Activated CD4-positive, alpha-beta T cell treated with anti-CD3 and anti-CD28 coated beads, Interleukin-2, amount 50 U/mL, for 4 hours (primary cell): ENCODE measurements around the gene NR5A2.

Experiments
- DNase-seq, 2 experiments: peaks; one replicate each; pipeline ENCODE4 v3.0.0-alpha.2; 2020

Gene NR5A2

DNA sequence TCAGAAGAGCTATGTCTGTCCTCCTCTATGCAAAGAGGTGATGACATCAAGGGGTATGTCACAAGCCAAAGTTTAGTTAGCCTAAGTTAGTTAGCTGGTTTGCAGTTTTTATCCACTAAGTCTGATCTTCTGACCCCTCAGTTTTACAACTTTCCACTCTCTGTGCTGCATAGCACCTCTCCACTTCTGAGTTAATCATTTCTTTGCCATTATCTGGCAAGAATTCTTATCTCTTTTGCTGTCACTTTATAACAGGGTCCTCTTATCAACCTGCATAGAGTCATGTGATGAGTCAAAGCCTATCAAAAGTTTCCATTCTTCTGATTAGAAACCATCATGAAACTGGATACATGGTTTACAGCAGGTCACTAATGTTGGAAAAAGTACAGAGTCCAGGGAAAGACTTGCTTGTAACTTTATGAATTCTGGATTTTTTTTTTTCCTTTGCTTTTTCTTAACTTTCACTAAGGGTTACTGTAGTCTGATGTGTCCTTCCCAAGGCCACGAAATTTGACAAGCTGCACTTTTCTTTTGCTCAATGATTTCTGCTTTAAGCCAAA, at the start of gene NR5A2:
Gene NR5A2, plus strand, starts transcription at position 447 of the 560 bp plus-strand sequence. CDS start 138 bp downstream, outside the sequence.
- no peak for DNase-seq

DNA sequence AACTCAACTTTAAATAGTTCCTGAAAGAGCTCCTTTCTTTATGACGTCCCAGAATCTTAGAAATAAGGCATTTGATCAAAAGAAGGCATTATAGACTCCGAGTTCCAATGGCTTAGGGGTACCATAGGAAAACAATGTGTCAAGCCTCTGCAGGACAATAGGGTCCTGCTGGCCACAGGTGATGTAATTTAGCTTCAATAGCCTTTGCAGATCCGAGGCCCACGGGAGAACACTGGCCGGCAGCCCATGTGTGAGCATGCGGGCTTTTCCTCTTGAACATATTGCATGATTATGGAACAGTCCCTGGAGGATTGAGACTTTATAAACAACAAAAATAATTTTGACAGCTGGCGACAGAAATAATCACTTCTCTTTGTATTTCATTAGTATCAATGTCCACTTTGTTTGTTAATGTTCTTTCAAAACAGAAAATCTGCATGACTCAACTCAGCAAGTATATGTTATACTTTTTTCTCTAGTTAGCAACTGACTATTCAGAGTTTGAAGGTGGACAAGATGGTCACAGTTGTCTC, 49.0 kb upstream of the NR5A2 start:
- DNase-seq: no peak

DNA sequence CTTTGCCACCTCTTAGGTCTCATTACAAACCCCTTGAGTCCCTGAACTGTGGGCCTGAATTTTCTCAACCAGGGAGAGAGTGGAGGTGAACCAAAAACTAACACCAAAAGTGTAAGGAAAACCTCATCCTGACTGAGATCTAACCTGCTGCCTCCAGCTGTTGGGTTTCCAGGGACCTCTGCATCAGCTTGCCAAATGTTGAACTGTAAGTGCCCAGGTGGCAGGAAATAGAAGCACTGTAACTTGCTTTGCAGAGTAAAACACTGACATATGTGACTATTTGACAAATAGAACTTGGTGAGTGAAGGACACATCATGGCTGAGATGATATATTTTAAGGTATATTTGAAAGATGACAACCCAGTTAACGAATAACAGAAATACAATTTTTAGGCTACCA, 48.4 kb upstream of the NR5A2 start:
- DNase-seq: no peak

DNA sequence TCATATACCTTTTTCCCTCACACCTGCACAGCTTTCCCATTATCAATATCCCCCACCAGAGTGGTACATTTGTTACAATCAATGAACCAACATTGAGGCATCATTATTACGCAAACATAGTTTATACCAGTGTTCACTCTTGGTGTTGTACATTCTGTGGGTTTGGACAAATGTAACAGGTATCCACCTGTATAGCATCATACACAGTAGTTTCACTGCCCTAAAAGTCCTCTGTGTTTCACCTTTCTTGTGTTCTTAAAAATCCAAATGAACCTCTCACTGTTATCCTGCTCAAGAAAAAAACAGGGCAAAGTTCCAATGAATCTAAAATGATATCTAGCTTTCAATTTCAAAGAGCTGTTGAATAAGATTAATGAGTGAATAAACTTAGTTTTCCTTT, 45.9 kb upstream of the NR5A2 start:
- no peak for DNase-seq

DNA sequence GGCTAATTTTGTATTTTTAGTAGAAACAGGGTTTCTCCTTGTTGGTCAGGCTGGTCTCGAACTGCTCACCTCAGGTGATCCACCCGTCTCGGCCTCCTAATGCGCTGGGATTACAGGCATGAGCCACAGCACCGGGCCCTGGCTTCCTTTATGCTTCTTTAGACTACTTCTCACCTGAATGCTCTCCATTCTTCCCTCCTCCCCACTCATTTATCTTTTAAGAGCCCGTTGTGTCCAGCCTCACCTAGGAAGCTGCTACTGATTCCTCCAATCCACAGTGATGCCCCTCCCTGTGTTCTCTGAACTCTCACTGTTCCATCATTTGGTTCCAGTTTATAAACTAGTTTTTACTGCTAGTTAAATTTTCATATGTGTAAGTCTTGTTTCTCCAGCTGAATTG, 44.9 kb upstream of the NR5A2 start:
- DNase-seq: no peak

DNA sequence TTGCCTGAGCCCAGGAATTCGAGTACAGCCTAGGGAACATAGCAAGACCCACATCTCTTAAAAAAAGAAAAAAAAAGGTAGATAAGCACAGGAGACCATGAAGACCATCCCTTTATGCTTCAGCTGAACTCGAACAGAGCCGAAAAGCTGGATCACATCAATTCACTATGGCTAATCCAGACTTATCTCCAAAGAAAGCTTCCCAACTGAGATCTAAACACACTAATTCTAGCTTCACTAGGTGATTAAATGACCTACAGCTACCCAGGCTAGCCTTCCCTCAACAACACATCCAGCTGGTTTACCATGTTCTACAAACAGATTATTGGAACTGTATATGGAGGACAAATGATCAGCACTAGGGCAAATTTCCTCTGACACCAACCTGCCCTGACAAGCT, 44.0 kb upstream of the NR5A2 start:
- no peak for DNase-seq

DNA sequence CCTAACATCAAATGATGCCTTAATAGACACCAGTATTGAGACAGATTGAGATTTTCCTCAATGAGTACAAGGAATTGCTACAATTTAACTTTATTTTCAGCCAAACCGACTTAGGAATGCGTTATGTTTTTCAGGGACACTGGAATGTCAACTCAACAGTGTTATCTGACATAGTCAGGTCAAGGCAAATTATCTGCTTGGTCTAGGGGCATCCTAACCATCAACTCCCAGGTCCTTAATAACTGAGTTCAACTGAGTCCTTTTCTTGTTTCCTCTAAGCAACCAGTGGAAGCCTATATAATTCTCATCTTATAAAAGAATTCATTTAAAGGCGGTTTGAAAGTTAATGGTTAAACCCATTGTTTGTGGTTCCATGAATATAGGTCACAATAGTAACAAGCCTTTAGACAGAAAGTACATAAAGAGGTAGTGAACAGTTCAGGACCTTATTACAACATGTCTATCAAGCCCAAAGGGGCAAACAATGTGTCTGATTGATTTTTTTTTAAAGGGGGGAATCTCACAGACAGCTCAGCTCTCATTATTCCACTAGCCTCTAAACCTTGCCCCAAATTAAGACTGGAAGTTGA, 32.3 kb upstream of the NR5A2 start:
- DNase-seq: no peak

DNA sequence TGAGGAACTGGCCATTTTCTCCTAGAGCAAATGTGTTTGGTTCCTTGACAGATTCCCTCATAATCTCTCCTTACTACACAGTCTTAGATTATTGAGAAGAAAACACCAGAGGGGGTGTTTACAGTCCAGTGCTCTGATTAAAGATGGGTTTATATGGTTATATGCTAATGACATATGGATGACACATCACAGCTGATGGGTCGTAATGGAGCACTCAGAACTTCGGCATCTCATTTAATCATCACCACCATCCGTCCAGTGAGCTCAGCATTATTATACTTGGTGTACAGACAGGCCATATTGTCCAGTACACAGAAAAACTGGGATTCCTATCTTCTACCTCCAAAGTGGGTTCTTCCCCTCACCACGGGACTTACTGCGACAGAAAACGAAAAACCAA, 22.3 kb upstream of the NR5A2 start:
- no peak for DNase-seq

DNA sequence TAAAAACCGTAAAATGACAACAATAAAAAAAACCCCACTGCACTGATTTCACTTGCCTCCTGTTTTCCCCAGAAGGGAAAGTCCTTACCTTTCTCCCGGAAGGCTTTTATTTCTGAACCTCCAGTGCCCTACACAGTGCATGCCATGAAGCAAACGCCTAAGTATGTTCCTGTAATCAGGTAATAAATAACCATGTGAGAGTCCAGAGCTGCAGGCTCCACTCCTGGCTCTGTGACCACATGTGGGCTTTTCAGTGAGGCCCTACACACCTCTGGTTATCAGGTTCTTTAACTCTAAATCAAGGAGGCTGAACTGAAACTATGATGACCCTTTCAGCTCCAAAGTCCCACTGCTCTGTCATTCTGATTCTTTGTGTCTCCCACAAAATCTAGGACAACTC, 20.8 kb upstream of the NR5A2 start:
- no peak for DNase-seq

DNA sequence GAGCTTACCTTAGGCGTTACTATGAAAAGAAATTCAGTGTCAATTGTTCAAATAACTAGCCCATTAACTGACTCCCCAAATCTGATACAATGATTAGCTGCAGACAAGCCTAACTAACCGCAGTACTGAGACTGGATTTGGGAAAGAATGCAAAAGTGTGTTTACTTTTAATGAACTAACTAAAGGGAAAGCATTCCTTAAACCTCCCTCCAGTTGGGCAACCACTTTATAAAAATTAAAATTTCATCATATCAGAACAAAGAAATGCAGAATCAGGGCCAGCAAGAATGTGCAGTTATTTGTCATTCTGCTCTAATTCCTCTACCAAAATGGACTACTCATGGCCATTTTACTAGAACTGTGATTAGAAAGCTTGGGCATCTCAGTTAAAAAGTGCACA, 11.7 kb upstream of the NR5A2 start:
- DNase-seq: no peak

DNA sequence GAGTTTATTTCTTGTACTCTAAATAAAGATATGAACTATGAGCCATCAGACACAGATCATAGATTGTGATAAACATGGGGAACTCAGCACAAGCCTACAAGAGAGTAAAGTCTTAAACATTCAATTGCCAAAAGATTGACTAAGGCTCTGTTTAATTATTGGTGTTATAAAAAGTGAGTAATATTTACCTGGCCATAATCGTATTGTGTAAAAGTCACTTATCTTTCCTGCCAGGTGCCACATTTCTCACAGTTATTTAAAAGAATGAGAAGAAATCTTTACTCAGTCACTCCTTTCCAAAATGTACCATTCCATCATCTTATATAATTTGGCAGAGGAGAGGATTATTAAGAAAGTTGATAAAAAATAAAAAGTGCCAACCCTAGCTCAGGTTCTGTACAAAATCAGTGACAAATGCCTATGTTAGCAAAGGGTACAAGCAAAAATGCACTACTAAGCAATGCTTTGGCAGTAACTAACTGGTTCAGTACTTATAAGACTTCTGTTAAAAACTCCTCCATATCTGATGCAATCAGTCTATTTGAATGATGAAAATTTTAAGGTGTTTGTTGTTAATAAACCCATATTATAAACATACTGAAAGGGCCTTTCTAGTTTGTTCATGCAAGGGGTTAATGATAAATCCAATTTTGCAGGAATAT, 5.8 kb upstream of the NR5A2 start:
- no peak for DNase-seq

DNA sequence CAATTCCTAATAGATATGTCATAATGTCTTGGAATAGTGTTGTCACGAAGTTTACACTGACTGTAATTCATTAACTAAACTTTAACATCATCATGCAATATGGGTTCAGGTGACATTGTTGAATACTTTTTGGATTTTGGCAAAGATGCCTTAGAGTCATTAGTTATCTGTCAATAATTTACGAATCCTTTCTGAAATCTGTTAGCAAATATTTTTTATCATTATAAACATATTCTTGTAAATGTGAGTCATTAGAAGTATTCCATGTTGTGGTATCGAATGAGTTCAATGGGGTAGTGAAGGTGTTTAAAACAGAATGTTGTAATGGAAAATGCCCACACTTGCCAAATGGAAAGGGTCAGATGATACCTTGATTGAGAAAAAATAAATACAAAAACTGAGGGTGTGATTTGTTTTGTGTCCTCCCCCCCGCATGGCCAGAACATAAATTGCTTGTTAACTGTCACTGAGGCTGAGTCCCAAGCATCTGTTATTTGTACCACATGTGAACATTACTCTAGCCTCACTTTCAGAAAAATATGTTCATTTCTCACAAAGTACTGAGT, 5.2 kb upstream of the NR5A2 start:
- DNase-seq: no peak

DNA sequence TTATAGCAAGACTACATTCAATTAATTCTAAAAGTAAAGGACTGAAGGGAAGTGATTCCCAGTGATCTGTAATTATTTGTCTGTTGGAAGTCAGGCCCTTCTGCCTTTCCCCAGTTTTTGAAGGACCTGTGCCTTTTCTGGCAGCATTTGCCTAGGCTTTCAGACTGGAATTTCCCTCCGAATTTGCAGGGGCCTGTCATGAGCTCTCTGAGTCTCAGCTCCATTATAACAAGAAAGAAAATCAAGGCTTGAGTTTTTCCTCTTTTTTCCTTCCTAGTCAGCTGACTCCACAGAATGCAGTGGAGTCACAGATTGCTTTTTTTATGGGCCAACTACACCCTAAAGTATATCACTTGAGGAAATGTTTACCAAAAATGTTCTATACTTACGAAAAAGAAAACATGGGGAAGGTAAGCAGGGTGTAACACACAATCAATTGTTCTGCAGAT, 1.1 kb downstream of the NR5A2 start:
- DNase-seq: no peak

DNA sequence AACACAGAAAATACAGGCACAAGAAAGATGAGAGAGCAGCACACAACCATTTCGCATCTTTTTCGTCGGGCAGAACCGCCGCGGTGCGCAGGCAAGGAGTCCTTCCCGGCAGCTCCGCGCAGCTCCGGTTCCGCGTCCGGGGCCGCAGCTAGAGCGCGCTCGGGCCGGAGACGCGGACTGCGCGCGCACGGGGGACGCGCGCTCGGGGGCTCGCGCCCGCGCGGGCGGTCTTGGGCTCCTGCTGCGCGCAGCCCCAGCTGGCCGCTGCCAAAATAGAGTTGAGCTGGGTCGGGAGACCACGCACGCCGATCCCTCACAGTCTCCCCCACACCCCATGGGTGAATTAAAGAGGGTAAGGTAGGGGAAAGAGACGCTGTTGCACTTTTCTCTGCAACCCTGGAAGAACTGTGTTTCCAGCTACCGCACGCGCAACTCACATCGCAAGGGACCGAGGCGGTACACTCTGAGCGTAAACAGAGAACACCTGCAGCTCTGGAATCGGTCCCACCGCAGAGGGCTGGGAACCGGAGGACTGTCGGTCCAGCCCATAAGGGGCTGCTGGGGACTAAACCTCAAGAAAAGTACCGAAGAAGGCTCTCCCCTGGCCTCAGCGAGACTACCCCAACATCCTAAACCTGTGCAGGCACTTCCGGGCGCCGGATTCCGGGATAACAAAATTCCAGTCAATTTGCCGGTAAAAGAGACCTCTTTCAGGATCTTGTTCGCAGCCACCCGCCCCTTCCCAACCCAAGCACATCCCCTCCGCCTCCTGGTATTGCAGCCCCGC, 1.7 kb downstream of the NR5A2 start:
- no peak for DNase-seq

DNA sequence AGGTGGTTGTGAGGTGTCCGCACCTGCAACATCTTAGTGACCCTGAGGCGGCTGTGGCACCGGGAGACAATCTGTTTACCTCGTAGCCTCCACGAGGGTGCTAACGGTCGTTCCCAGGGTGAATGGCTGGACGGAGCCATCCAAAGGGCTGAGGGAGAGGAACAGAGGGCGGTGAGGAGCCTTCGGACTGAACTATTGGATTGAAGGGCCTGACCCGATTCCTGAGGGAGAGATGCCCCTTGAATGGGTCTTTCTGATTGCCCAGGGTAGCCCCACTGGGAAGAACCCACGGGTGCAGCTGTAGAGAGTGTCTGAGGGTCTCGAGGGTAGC, 2.3 kb downstream of the NR5A2 start:
- DNase-seq: no peak

DNA sequence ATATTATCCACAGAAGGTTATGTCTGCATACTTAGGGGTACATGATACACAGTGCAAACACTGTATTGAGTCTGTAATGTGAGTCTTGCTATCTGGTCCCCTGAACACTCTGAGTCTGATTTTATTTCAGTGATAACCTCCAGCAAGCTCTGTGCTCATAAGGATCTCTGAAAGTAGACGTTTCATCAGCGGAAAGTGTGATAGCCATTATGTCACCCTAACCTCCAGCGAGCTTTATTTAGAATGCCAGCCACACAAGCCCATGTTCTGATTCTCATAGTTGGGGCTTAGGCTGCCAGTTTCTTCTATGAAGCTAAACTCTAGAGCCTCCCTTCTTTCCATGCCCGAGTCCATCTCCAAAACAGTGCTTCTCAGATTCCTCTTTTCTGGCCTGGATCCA, 3.3 kb downstream of the NR5A2 start:
- no peak for DNase-seq

DNA sequence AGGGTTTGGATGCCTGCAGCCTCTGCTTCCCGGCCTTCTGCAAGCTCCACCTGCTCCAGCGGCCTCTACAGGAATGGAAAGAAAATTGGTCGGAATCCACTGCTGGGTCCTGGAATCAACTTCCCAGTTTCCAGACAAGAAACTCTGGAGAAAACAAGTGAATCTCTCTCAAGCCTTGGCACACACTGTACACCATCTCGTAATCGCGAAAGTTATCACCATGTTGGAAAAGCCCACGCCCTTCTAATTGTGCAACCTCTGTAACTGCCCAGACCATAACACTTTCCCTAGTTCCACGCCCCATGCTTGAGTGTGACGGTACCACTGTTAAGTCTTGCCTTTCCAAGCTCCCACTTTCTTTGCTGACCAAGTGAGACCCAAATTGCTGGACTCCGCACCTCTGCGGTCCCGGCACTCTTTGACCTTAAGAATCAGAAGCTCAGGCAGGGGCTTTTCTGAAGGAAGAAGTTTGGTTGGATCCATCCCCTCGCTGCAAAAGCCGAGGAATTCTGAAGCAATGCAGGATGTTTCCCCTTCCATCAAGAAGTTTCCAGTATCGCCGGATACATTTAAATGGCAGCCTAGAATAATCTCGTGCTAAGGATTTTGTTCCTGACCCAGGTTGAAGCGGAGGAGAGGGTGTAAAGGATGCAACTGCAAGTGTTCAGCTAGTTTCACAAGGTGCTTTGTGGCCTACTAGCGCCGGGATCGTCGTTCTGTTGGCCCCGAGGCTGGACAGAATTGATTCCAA, 6.2 kb downstream of the NR5A2 start:
- DNase-seq: no peak

DNA sequence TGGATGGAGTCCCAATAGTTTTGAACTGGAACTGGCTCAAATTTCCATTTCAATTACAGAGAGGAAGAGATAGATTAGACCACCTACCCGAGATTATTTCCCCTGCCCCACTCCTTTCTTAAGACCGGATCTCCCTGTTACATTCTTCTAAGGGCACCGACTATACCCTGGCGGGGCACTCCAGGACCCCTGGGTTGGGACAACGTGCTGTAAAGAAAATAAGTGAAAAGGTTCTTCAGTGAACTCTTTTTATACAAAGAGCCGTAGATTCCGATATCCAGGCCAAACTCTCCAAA, 6.7 kb downstream of the NR5A2 start:
- no peak for DNase-seq

DNA sequence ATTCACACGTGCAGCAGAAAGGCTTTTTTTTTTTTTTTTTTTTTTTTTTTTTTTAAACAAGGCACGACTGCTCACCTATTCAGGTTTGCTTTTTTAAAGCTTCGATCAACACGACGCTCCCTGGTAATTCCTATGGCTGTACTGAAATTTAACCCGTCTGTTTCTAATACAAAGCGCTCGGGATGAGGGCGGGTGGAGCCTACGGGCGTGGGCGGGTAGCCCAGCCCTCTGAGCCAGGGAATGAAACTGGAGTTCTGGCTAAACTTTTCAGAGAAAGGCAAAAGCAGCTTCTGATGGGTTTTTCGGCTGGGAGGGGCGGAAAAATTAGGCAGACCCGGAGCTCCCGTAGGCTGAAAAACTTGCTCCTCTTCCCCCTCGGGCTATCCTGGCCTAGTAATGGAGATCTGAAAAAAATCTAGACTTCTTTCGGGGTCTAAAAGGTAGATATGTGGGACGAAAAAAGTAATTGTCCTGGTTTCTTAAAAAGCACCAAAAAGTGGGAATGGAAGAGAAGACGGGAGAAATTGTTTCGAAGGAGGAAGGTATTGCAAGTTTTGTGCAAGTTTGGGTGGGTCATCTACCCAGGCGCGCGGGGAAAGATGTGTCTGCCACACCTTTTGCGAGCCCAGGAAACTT, 7.4 kb downstream of the NR5A2 start:
- DNase-seq: no peak

DNA sequence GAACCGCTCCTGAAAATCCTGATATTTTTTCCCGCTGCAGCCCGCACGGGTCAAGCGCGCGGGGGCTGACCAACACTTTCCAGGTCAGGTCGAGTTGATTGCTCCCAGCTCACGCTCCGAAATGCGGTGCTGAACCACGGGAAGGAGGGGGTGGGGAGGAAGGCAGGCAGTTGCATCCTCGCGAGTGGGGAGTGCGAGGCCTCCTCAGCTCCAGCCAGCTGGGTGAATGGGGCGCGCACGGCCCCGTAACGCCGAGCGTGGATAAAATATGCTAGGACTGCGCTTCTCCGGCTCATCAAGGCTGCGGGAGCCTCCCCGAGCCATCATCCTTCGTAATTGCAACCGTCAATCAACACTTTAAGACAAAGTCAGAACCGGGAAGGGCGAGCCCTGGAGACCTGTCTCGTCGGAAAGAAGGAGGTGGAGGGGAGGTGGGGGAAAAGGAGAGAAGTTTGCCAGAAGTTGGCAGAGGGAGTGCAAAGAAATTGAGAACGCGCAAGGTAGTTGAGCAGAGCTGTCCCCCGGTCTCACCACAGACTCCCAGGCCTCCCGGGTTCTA, 8.0 kb downstream of the NR5A2 start:
- DNase-seq: no peak

DNA sequence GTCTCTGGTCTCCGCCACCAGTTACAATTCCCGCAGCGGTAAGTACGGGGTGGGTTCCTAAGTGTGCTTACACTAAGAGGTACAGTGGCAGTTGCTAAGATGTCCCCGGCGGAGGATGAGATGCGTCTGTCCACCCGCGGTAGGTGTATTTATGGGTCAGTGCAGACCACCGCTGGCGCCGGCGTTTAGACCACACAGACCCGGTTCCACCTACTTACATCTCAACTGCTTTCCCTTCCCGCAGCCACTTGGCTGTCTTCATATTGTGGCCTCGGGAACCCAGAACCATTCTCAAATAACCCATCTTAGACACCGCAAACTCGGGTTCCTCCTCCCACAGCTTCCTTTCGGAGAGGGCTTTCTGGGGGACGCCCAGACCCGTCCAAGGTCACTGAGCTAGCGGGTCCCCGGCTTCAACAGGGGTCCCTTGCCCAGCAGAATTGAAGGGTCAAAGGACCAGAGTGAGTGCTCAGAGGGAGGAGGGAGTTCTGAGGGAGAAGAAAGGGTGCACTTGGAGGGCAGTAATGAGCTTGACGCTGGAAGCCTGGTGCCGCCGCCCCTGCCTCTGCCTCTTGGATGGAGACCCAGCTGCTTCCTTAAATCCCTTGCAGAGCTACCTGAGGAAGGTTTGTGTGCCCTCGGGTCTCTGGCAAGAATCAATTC, 8.6 kb downstream of the NR5A2 start:
- DNase-seq: no peak
